Nucleus accumbens (tissue), 56 donors: ENCODE measurements around the gene PLEKHA5.

Source experiments
- DNase-seq, 56 donors: peaks; one replicate each; lab custom pipeline; 2025; lab: John Stamatoyannopoulos, UW

PLEKHA5 gene

GRCh38 chr12:19194963-19195362, 65.4 kb downstream of the PLEKHA5 start:
- DNase-seq = no peak

GRCh38 chr12:19196959-19197630, 67.6 kb downstream of the PLEKHA5 start:
- no peak for DNase-seq

DNA sequence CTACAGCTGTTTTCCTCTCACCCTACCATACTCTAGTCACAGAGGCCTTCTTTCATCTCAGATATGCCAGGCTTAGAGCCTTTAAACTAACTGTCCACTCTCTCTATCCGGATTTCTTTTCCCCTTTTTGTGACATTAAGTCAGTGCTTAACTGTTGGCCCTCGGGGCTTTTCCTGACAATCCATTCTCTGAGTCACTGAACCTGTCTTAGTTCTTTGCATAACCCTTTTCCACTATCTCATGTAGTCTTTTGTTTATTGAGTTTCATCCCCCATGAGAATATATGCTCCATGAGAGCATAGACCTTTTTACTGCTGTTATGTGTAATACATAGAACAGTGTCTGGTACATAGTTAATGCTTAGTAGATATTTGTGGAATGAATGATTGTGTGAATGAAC, 68.7 kb downstream of the PLEKHA5 start:
- DNase-seq = no peak

DNA sequence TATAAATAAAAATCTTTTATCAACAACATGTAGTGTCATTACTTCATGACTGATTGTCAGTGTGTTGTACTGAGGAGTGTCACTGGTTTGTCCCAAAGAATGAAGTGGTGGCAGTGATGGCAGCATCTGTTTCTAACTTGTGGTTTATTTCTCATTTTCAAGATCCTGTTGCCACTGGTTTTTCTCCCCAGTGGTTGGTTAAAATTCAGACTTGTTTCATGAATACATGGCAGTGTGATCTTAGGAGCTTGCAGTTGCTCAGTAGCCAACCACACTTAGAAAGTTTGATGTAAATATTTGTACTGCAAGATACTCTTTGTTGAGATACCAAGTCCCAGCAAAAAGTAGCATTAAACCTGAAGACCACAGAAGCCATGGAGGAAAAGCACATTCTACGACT, 69.8 kb downstream of the PLEKHA5 start:
- no peak for DNase-seq

- DNase-seq = no peak
Measured at GRCh38 chr12:19200261-19200660, 70.7 kb downstream of the PLEKHA5 start.

GRCh38 chr12:19201661-19202060, 72.1 kb downstream of the PLEKHA5 start:
- no peak for DNase-seq

- no peak for DNase-seq
Measured at GRCh38 chr12:19203013-19203412, 73.5 kb downstream of the PLEKHA5 start.

GRCh38 chr12:19203539-19204506, 74.3 kb downstream of the PLEKHA5 start:
- no peak for DNase-seq

DNA sequence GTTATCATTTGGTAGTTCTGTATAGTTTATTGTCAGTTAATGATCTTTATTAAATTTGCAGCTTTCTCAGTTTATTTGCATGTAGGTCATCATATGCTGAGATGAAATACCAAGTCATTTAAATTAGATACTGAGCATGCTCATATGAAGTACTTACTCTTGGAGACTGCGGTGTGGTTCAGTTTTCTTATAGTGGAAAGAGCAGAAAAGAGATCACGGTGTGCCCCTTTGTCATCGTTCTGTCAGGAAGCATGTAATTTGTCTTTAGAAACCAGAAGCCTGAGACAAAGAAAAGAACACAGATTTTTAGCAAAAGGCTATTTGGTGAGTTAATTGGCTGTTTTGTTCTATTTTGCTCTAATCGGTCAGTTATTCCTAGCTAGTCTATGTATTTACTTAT, 75.6 kb downstream of the PLEKHA5 start:
- DNase-seq = no peak

- DNase-seq = peak in 1 of 56 donors; percentile 33
Measured at GRCh38 chr12:19206493-19207077, 77.1 kb downstream of the PLEKHA5 start.

GRCh38 chr12:19208456-19208855, 78.9 kb downstream of the PLEKHA5 start:
- no peak for DNase-seq

DNA sequence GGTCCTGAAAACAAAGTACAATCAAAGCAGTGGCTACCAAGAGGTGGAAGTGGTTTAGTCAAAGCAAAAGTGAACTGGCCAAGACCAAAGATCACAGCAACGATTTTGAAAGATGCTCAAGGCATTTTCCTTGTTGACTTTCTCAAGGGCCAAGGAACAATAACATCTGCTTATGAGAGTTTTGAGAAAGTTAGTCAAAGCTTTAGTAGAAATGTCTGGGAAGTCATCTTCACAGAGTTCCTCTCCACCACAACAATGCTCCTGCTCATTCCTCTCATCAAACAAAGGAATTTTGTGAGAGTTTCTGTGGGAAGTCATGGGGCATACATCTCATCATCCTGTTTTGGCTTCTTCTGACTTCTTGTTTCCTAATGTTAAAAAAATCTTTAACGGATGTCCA, 80.1 kb downstream of the PLEKHA5 start:
- DNase-seq = no peak

GRCh38 chr12:19211802-19212201, 82.3 kb downstream of the PLEKHA5 start:
- DNase-seq = no peak

DNA sequence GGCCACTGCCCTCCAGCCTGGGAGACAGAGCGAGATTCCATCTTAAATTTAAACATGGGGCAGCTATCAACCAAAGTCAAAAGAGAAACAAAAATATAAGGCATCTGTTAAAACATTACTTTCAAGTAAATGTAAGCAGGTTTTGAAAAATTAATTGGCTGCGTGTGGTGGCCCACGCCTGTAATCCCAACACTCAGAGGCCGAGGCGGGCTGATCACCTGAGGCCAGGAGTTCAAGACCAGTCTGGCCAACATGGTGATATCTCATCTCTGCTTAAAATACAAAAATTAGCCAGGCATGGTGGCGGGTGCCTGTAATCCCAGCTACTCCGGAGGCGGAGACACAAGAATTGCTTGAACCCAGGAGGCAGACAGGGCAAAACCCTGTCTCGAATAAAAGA, 82.7 kb downstream of the PLEKHA5 start:
- no peak for DNase-seq

- no peak for DNase-seq
Measured at GRCh38 chr12:19214020-19214419, 84.5 kb downstream of the PLEKHA5 start.

DNA sequence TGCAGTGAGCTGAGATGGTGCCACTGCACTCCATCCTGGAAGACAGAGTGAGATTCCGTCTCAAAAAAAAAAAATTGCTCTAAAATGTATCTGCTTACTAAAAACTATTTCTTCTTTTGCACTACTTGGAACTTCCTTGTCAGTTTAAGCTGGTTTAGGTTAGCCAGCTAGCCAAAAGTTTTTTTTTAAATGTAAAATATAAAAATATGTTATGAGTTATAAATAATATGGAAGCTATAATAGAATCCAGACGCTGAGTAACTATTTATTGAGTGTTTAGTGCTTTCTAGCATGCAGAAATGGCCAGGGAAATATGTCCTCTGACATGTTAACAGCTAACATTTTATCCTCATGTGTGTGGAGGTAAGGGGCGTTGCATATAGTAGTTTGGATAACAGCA, 85.6 kb downstream of the PLEKHA5 start:
- no peak for DNase-seq

GRCh38 chr12:19217446-19217845, 87.9 kb downstream of the PLEKHA5 start:
- no peak for DNase-seq

GRCh38 chr12:19220205-19220604, 90.7 kb downstream of the PLEKHA5 start:
- no peak for DNase-seq

GRCh38 chr12:19220852-19221466, 91.4 kb downstream of the PLEKHA5 start:
- no peak for DNase-seq

- no peak for DNase-seq
Measured at GRCh38 chr12:19222558-19222957, 93.0 kb downstream of the PLEKHA5 start.

- no peak for DNase-seq
Measured at GRCh38 chr12:19223018-19223417, 93.5 kb downstream of the PLEKHA5 start.
